ENCODE results near the gene ADARB2. TPM values are rescaled to one million over a fixed set of nuclear protein-coding genes. Genes with fewer than 3 reads are reported as not detected.
"Not testable (repeated sequence)": the region's sequence is repeated elsewhere in the genome, so short reads cannot be mapped to it uniquely, and the experiment has no call there.

ADARB2 gene
- total RNA-seq, 2 experiments from 2014 or later = 0.28 to 0.40 TPM

DNA sequence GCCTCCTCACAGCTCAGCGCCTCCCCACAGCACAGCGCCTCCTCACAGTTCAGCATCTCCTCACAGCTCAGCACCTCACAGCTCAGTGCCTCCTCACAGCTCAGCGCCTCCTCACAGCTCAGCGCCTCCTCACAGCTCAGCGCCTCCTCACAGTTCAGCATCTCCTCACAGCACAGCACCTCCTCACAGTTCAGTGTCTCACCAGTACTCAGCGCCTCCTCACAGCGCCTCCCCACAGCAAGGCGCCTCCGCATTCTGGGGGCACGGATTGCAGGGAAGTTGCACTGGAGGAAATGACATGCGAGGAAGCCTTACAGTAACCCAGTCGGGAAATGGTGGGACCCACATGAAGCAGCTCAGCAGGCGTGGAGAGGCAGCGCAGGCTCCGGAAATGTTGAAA lies 409.6 kb downstream of the ADARB2 start:
- H3K4me3 Mint-ChIP-seq = no peak overlapping the region
- H3K27ac Mint-ChIP-seq = no peak overlapping the region
- ATAC-seq (ENCODE audit: low read depth) = no peak

DNA sequence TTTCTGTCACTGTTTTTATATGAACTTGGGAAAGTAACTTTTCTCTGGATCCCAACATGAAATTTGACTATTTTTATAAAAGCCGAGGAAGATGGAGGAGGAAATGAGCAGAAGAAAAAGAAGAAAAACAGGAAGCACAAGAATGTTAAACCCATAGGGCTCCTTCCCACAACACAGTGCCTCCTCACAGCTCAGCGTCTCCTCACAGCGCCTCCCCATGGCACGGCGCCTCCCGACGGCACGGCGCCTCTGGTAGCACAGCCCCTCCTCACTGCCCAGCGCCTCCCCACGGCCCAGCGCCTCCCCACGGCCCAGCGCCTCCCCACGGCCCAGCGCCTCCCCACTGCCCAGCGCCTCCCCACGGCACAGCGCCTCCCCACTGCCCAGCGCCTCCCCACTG lies 410.8 kb downstream of the ADARB2 start:
- H3K27ac Mint-ChIP-seq; H3K9me3 Mint-ChIP-seq; H3K36me3 Mint-ChIP-seq; ATAC-seq (ENCODE audit: low read depth); H3K4me1 Mint-ChIP-seq; H3K27me3 Mint-ChIP-seq; POLR2A ChIA-PET; DNase-seq; H3K4me3 Mint-ChIP-seq: not testable (repeated sequence)

More for the DNA sequence above, 409.6 kb downstream of the ADARB2 start:
- no peaks in the 10 kb centered on the region for H3K4me1 Mint-ChIP-seq
- POLR2A ChIA-PET = no interaction called here
- DNase-seq = no peak
- peaks cover 4% of the 10 kb centered on the region for H3K27me3 Mint-ChIP-seq
- no peaks in the 10 kb centered on the region for H3K9me3 Mint-ChIP-seq
- H3K36me3 Mint-ChIP-seq = no peaks in the 10 kb centered on the region

DNA sequence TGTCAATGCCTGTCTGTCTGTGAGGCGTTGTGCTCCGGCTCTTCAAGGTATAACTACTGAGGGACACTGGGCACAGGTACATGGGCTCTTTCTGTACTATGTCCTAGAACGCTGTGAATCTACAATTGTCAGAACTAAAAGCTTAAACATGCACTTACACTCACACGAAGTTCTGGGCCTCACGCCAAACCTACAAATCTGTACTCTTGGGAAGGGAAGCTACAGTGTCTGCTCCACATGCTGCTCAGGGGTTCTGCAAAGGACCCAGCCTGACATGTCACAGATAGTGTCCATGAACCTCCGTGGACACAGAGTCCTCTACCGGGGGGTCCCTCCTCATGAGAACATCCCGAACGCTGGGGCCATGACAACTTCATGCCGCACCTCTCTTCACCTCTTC lies 412.4 kb downstream of the ADARB2 start:
- Mint-ChIP-seq H3K4me3 (no peak overlapping the region), H3K36me3 (no peaks in the 10 kb centered on the region), H3K9me3 (no peaks in the 10 kb centered on the region), H3K27me3 (peaks cover 17% of the 10 kb centered on the region), H3K27ac (no peak overlapping the region), H3K4me1 (no peaks in the 10 kb centered on the region)
- ATAC-seq (ENCODE audit: low read depth) = no peak
- no peak for DNase-seq
- POLR2A ChIA-PET = no interaction called here

DNA sequence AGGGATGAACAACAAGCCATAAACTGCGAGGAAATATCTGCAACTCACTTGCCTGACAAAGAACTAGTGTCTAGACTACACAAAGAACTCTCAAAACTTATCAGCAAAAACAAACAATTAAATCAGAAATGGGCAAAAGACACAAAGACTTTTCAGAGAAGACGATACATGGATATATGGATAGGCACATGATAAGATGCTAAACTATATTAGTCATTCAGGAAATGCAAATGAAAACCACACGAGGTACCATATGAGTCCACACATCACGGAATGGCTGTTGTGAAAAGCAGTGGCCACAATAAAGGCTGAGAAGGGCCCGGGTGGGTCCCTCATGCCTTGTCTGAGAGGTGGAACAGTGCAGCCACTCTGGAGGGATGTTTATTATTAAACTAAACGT lies 413.4 kb downstream of the ADARB2 start:
- POLR2A ChIA-PET = no interaction called here
- H3K4me3 Mint-ChIP-seq = no peak overlapping the region
- no peak overlapping the region for H3K27ac Mint-ChIP-seq
- no peak for ATAC-seq (ENCODE audit: low read depth)
- H3K36me3 Mint-ChIP-seq = no peaks in the 10 kb centered on the region
- no peaks in the 10 kb centered on the region for H3K9me3 Mint-ChIP-seq
- peaks cover 18% of the 10 kb centered on the region for H3K27me3 Mint-ChIP-seq
- no peaks in the 10 kb centered on the region for H3K4me1 Mint-ChIP-seq
- no peak for DNase-seq

DNA sequence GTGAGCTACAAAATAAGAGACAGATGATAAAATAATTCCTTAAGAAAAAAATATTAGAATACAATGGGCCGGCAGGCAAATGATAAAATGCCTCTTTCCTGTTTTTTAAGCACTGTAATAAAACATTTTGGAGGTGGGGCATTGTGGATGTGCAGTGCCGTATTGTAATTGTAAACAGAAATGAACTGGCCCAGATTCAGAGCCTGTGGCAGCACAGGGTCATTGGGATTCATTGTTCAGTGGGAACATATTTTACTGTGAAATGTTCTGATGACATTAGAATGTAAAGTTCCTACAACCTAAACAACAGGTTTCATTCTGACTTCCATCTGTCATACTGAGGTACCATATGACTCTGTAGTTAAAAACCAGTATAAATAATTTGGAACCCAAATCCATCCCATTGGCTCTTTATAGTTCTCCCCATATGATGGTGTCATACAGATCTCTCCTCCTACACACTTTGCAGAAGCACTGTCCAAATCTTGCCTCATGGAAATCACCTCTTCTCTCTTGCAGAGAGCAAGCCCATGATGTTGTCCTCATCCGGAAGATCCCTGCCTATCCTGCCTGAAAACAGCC lies 416.5 kb downstream of the ADARB2 start:
- Mint-ChIP-seq H3K36me3 (no peaks in the 10 kb centered on the region), H3K27me3 (peaks cover 21% of the 10 kb centered on the region), H3K9me3 (no peaks in the 10 kb centered on the region), H3K27ac (no peak overlapping the region), H3K4me1 (no peaks in the 10 kb centered on the region), H3K4me3 (no peak overlapping the region)
- POLR2A ChIA-PET = no interaction called here
- ATAC-seq (ENCODE audit: low read depth) (no peak), DNase-seq (no peak)

DNA sequence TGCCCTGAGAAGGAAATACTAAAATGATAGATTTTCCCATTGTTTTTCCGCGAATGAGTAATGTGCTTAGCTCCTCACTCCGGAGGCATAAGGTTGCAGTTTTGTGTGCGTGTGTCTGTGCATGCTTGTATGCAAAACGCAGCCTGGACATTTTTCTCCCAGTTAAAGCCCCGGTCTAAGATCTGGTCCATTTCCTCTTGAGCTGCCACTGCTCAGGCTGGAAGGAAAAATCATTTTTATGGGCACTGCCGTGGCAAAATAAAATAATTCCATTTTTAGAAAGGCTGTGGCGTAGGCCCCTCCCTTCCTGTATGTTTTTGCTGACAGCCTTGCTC lies 420.5 kb downstream of the ADARB2 start:
- POLR2A ChIA-PET = no interaction called here
- no peaks in the 10 kb centered on the region for H3K4me1 Mint-ChIP-seq
- no peak overlapping the region for H3K27ac Mint-ChIP-seq
- peaks cover 15% of the 10 kb centered on the region for H3K27me3 Mint-ChIP-seq
- no peak for DNase-seq
- H3K4me3 Mint-ChIP-seq = no peak overlapping the region
- H3K36me3 Mint-ChIP-seq = no peaks in the 10 kb centered on the region
- no peak for ATAC-seq (ENCODE audit: low read depth)
- no peaks in the 10 kb centered on the region for H3K9me3 Mint-ChIP-seq

DNA sequence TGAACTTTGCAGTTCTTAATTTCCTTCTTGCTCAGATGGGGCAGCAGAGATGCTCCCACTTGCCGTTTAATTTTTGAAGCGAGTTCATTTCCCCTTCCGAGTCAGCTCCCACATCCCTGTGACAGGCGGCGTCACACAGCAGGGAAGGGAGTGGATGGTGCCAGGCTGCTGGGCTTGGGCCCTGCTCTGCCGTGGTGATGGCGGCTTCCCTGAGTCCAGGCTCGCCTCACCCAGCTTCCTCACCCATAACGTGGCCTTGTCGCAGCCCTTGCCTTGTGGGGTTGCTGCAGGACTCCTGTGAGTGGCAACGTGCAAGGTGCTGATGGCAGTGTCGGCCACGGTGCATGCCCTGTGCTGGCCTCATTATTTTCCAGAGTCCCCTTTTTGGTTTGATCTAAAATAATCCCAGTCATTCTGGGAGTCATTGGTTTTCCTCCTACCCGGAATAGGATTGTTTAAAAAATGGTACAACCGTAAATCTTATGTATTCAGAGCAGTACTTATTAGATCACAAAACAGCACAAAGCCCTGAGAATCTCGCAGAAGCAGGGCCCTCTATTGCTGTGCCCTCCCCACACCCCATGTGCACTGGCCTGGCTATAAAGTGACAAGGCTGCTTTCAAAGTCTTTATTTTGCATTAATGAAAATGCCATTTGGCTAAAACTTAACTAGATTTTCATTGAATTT lies 421.1 kb downstream of the ADARB2 start:
- Mint-ChIP-seq H3K27me3 (peaks cover 11% of the 10 kb centered on the region), H3K36me3 (no peaks in the 10 kb centered on the region), H3K27ac (no peak overlapping the region), H3K9me3 (no peaks in the 10 kb centered on the region), H3K4me1 (no peaks in the 10 kb centered on the region), H3K4me3 (no peak overlapping the region)
- DNase-seq (no peak), ATAC-seq (ENCODE audit: low read depth) (no peak)
- POLR2A ChIA-PET = no interaction called here

DNA sequence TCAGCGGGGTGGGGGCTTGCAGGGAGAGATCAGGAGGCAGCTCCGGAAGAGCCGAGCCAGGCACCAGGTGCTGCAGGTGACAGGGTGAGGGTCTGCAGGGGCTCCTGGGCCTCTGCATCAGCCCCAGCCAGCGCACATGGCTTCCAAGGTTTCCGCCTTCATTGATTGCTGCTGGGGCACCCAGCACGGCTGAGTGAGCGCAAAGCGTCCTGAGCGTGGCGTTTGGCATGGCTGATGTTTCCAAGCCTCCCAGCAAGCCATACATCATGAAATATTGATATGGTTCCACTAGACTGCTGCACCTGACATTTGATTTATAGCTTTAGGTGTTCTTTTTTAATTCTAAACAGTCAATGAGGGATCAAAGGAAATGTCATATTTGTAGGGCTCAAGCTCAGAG lies 422.1 kb downstream of the ADARB2 start:
- H3K36me3 Mint-ChIP-seq = no peaks in the 10 kb centered on the region
- peaks cover 5% of the 10 kb centered on the region for H3K27me3 Mint-ChIP-seq
- DNase-seq (no peak), ATAC-seq (ENCODE audit: low read depth) (no peak)
- no peak overlapping the region for H3K4me3 Mint-ChIP-seq
- H3K4me1 Mint-ChIP-seq = no peaks in the 10 kb centered on the region
- POLR2A ChIA-PET = no interaction called here
- H3K9me3 Mint-ChIP-seq = no peaks in the 10 kb centered on the region
- no peak overlapping the region for H3K27ac Mint-ChIP-seq

DNA sequence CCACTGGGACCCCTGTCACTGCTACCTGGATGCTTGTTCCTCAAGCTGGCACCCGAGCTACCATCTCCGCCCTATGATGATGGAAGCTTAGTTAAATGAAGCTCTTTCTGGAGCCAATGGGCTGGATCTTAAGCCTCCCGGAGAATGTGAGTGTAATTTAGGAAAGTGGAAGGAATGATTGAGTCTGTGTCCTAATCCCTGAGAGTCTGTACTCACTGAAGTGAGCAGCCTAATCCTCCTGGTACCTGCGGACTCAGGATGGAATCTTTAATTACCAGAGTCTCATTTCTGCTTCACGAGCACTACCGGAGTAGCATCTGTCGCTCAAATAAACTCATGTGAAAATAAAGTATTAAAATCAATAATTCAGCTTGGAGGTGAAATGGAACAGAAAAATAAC lies 425.6 kb downstream of the ADARB2 start:
- ATAC-seq (ENCODE audit: low read depth) (no peak), DNase-seq (no peak)
- Mint-ChIP-seq H3K36me3 (no peaks in the 10 kb centered on the region), H3K4me1 (no peaks in the 10 kb centered on the region), H3K9me3 (peaks cover 2% of the 10 kb centered on the region), H3K27me3 (peaks cover 3% of the 10 kb centered on the region), H3K4me3 (no peak overlapping the region), H3K27ac (no peak overlapping the region)
- POLR2A ChIA-PET = no interaction called here

DNA sequence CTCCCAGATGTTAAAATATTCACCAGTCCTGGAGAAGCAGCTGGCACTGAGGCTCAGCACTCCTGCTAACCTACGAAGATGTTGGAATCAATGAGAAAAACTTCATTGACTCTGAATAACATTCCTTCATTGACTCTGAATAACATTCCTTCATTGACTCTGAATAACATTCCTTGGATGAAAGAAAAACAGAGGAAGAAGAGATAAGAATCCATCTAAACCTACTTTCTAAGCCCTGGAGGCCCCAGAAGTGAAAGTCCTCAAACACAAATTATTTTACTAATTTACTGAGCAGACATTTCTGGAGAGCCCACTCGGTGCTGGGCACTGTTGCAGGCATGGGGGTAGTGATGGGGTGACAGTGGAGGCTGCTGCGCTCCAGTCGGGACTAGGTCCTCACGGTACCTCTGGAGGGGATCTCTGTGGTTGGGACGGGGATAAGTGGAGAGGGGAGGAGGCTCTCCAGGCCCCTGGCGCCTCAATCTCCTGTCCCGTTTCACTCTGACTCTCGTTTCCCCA lies 427.0 kb downstream of the ADARB2 start:
- Mint-ChIP-seq H3K36me3 (no peaks in the 10 kb centered on the region), H3K4me3 (no peak overlapping the region), H3K27me3 (no peaks in the 10 kb centered on the region), H3K27ac (no peak overlapping the region), H3K9me3 (peaks cover 2% of the 10 kb centered on the region), H3K4me1 (no peaks in the 10 kb centered on the region)
- POLR2A ChIA-PET = no interaction called here
- ATAC-seq (ENCODE audit: low read depth) (no peak), DNase-seq (no peak)

DNA sequence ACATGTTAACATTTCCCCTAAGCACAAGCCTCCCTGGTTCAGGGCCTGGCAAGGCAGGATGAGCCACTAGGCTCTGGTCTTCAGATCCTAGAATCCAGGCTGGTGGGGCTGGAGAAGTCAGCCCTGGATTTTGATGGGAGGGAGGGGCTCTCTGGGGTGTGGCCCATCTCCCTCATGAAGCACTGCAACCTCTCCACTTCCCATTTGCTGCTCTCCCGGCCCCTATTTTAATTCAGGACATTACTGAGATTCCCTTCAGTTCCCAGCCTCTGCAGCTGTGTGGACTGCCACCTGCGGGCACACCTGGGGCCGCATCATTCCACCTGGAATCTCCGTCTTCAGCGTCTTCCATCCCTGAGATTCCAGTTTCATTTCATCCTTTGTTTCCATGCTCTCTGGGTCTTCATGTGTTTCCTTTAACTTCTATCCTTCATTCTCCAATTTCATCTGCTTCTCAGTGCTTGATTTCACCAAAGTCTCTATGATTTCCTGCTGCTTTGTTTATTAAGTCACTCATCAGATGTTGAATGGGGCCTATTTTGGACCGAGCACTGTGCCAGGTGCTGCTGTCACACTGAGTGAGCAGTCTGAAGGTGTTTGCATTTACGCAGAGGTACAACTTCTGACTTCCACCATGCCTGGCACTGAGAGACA lies 427.6 kb downstream of the ADARB2 start:
- ATAC-seq (ENCODE audit: low read depth) = no peak

DNA sequence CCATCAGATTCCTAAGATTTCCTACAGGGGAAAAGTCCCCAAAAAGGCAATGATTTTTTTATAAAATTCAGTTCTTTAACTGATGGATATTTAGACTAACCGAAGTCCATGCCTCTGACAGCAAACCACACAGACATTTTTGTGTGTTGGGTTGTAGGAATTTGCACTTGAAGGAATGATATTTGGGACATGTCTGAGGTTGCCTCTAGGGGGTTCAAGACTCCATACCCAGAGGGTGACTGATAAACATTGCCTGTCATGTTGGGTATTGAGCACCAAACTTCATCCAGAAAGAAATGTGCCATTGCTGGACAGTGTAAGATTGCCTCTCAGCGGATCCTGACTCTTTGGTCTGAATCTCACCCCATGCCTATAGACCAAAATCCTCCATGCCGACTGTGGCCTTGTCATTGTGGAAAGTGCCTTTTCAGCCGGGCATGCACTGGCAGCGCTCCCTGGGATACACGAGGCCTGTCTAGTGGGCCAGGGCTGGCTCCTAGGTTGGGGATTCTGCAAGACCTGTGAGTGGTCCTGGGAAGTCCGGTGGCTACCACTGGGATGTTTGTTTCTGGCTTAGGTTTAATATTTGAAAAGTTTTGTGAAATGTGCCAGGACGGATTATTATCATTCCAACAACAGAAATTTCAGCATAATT lies 428.2 kb downstream of the ADARB2 start:
- Mint-ChIP-seq H3K36me3 (no peaks in the 10 kb centered on the region), H3K9me3 (peaks cover 2% of the 10 kb centered on the region), H3K27ac (no peak overlapping the region), H3K4me1 (no peaks in the 10 kb centered on the region), H3K4me3 (no peak overlapping the region), H3K27me3 (no peaks in the 10 kb centered on the region)
- POLR2A ChIA-PET = no interaction called here
- no peak for DNase-seq
- ATAC-seq (ENCODE audit: low read depth) = no peak

More for the DNA sequence above, 427.6 kb downstream of the ADARB2 start:
- peaks cover 2% of the 10 kb centered on the region for H3K9me3 Mint-ChIP-seq
- no peak for DNase-seq
- POLR2A ChIA-PET = no interaction called here
- no peak overlapping the region for H3K27ac Mint-ChIP-seq
- no peaks in the 10 kb centered on the region for H3K36me3 Mint-ChIP-seq
- no peaks in the 10 kb centered on the region for H3K4me1 Mint-ChIP-seq
- no peaks in the 10 kb centered on the region for H3K27me3 Mint-ChIP-seq
- H3K4me3 Mint-ChIP-seq = no peak overlapping the region

DNA sequence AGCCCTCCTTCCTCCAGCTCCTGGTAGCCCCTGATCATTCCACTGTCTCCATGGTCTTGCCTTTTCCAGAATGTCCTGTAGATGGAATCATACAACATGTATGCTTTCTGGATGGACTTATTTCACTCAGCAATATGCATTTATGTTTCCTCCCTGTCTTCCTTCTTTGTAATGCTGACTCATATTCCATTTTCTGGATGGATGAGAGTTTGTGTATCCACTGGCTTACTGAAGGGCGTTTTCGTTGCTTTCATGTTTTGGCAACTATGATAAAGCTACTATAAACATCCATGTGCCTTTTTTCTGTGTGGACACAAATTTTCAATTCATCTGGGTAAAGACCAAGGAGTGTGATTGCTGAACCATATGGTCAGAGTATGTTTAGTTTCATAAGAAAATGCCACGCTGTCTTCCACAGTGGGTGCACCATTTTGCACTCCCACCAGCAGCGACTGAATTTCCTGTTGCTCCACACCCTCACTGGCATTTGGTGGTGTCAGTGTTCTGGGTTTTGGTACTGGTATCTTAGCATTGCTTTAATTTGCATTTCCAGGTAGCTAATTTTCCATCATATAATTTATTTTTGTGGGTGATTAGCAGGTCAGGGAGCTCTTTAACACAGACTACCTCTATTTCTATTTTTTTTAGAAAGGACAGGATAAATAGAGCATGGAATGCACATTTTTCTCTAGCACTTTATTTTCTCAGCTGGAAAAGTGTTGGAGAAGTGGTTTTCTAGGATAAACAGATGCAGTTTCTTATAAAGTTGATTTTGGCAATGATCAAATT lies 429.0 kb downstream of the ADARB2 start:
- Mint-ChIP-seq H3K27me3 (no peaks in the 10 kb centered on the region), H3K4me1 (no peaks in the 10 kb centered on the region), H3K27ac (no peak overlapping the region), H3K9me3 (peaks cover 2% of the 10 kb centered on the region), H3K4me3 (no peak overlapping the region), H3K36me3 (no peaks in the 10 kb centered on the region)
- ATAC-seq (ENCODE audit: low read depth) = no peak
- POLR2A ChIA-PET = no interaction called here
- DNase-seq = no peak

All from activated naive CD8-positive, alpha-beta T cell treated with anti-CD3 and anti-CD28 coated beads, Interleukin-2, amount 10 ng/mL, durations not matched to agents 7 days and 5 days (primary cell).